ENCODE data around the gene GALNTL6.
"Not testable (repeated sequence)": the region's sequence is repeated elsewhere in the genome, so short reads cannot be mapped to it uniquely, and the experiment has no call there.

The GALNTL6 gene

DNA sequence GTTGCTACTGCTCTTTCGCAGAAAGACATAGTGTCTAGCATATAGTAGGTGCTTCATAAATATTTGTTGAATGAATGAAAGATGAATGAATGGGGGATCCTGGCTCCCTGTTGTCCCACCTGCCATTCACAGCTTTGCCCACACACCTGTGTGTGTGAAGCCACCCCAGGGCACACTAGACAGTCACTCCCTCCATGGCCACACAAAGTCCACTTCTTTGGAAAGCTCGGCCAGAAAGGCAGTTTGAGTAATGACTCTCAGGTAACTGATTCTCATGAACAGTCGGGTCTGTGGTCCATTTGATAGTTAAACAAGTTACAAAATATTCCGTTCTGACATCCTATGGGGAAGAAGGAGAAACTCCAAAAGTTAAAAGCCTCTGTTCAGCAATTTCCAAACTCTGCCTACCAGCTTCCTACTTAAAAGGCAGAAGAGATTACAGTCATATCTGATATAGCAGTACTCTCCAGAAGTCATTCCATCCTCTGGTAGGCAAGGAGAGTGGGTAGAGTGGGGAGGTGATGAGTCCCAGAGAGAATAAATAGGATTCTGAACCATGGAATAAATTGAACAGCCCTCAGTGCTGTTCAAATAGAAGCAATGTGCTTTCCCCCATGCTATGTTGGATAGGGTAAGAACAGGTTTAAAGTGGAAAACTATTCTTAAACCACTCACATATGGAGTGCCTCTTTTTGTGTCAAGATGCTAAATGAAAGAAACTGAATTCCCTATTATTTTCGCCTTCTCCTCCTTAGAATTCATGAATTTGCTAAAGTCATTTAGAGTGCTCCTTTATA is 1150.5 kb downstream of the GALNTL6 start:
- no peak for DNase-seq (ENCODE audit: low read depth in 2 of 2, low spot score in 1 of 2)

- DNase-seq (ENCODE audit: low read depth in 2 of 2, low spot score in 1 of 2), result not testable (repeated sequence)
These were observed 1157.0 kb downstream of the GALNTL6 start for GRCh38 chr4:172970189-172970588.

DNA sequence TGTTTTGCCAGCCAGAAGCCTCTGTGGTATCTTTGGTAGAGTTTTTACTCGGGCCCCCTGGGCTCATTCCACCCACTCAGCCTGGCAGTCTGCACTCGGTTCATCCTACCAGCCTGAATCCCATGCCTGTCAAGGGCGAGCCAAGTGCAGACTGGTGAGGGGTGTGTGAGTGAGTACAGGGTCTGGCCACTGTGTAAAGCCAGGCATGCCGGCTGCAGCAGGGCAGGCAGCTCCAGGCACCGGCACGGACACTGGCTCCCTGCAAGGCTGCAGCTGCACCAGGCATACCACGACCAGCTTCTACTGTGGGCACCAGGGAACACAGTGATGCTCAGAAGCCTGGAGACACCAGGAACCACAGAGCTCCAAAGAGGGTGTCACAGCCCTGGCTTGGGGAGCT is 1161.4 kb downstream of the GALNTL6 start:
- DNase-seq (ENCODE audit: low read depth in 2 of 2, low spot score in 1 of 2), result no peak

- no peak for DNase-seq (ENCODE audit: low read depth in 2 of 2, low spot score in 1 of 2)
These were observed 1162.5 kb downstream of the GALNTL6 start for GRCh38 chr4:172975651-172976229.

DNA sequence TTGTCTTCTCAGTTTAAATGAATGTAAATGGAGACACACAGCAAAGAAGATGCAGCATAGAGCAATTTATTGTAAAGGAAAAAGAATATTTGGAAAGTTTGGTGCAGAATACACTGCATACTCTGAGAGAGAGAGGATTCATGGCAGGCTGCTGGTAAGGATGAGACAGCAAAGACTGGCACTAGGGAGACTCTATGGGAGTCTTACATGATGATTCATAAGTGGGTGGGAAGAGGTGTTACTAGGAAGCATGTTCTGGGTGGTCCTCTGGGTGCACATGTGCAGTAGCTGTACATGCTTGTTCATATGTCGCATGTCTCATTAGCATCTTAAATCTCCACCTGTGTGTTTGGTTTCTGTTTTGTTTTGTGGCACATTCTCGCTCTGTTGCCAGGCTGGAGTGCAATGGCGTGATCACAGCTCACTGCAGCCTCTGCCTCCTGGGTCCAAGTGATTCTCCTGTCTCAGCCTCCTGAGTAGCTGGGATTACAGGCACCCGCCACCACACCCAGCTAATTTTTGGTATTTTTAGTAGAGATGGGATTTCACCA is 1164.4 kb downstream of the GALNTL6 start:
- DNase-seq (ENCODE audit: low read depth in 2 of 2, low spot score in 1 of 2), result not testable (repeated sequence)

- no peak for DNase-seq (ENCODE audit: low read depth in 2 of 2, low spot score in 1 of 2)
These were observed 1165.6 kb downstream of the GALNTL6 start for GRCh38 chr4:172978848-172979247.

DNA sequence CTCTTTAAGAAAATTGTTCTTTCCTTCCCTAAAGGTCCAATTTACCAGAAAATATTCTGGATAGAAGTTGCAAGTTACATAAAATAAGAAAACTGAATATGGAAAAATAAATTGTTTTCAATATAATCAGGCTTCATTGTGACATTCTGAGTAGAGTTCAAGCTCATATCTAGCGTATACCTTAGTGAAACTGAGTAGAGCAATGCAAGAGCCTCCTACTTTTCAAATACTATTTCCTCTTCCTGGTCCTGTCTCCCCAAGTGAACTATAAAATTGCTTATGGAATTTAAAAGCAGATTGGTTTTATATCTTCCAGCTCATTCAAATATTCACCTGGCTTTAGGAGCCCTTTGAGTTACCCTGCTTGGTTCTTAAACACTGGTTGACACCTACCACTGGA is 1166.1 kb downstream of the GALNTL6 start:
- DNase-seq (ENCODE audit: low read depth in 2 of 2, low spot score in 1 of 2), result no peak

DNA sequence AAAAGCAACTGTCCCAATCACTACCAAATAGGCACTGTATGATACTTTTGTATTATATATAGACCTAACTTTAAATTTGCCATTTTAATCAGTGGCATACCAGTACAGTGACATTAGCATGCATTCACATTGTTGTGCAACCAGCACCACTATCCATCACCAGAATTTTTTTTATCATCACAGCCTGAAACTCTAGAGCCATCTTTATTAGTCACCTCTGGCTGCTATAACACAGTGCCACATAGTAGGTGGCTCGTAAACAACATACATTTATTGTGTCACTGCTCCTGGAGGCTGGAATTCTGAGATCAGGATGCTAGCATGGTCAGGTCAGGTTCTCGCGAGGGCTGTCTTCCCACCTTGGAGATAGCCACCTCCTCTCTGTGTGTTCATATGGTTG is 1167.0 kb downstream of the GALNTL6 start:
- DNase-seq (ENCODE audit: low read depth in 2 of 2, low spot score in 1 of 2), result no peak

- no peak for DNase-seq (ENCODE audit: low read depth in 2 of 2, low spot score in 1 of 2)
These were observed 1169.0 kb downstream of the GALNTL6 start for GRCh38 chr4:172982151-172982590.

- no peak for DNase-seq (ENCODE audit: low read depth in 2 of 2, low spot score in 1 of 2)
These were observed 1169.8 kb downstream of the GALNTL6 start for GRCh38 chr4:172983014-172983413.

DNA sequence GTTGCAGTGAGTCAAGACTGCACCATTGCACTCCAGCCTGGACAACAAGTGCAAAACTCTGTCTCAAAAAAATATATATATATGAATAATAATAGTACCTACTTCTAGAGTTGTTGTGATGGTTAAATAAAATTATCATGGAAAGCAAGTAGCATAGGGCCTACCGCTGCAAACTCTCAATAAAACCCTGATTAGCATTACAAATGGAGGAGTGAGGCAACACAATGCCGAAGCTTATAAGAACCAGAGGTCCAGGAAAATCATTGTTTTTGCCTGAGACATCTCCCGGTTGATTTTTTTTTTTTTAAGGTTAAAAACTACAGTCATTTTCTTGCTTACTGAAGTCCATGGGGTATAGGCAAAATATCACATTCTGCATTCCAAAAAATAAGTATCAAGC is 1170.4 kb downstream of the GALNTL6 start:
- DNase-seq (ENCODE audit: low read depth in 2 of 2, low spot score in 1 of 2), result no peak

DNA sequence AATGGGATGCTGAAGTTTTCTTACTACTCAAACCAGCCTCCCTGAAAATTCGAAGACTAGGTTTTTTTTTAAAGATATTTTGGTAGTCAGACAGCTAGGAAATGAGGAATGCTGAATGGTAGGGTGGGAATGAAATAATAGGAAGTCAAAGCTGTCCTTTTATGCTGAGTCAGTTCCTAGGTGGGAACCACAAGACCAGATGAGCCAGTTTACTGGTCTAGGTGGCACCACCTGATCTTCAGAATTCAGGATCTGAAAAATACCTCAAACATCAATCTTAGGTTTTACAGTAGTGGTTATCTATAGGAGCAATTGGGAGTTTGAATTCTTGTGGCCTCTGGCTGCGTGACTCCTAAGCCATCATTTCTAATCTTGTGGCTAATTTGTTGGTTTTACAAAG is 1172.3 kb downstream of the GALNTL6 start:
- no peak for DNase-seq (ENCODE audit: low read depth in 2 of 2, low spot score in 1 of 2)

- no peak for DNase-seq (ENCODE audit: low read depth in 2 of 2, low spot score in 1 of 2)
These were observed 1172.9 kb downstream of the GALNTL6 start for GRCh38 chr4:172986114-172986513.

- no peak for DNase-seq (ENCODE audit: low read depth in 2 of 2, low spot score in 1 of 2)
These were observed 1177.0 kb downstream of the GALNTL6 start for GRCh38 chr4:172989984-172990820.

DNA sequence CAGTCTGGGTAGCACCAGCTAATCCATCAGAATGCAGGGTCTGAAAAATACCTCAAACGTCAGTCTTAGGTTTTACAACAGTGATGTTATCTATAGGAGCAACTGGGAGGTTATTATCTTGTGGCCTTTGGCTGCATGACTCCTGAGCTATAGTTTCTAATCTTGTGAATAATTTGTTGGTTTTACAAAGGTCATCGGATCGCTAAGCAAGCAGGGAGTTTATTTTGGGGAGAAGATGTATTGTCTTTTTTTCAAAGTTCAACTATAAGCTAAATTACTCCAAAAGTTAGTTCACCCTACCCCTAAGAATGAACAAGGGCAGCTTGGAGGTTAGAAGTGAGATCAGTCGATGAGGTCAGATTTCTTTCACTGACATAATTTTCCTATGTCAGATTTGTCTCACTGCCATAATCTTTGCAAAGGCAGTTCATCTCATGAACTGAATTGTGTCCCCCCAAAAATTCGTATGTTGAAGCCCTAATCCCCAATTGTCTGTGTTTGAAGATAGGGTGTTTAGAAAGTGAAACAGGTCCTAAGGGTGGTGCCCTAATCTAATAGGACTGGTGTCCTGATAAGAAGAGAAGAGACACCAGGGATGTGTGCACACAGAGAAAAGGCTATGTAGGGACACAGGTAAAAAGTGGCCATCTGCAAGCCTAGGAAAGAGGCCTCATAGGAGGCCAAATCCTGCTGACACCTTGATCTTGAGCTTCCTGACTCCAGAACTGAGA is 1179.6 kb downstream of the GALNTL6 start:
- no peak for DNase-seq (ENCODE audit: low read depth in 2 of 2, low spot score in 1 of 2)

DNA sequence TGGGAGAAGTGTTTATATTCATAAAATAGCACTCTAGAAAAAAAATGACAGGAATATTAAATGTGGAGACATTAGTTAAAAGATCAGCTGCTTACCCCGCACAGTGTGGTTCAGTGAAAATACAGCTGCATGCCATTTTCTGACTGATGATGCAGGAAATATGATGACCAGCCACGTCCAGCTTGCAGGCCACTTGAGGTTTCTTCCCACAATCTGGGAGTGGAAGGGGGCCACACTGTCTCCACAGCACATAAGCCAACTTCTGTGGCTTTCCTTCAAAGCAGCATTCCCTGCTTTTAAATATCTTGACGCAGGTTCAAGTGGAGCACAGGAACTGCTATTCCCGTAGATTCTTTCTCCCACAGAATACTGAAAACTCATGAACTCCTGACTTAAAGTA is 1182.0 kb downstream of the GALNTL6 start:
- no peak for DNase-seq (ENCODE audit: low read depth in 2 of 2, low spot score in 1 of 2)

GRCh38 chr4:172995704-172996103 is 1182.5 kb downstream of the GALNTL6 start:
- DNase-seq (ENCODE audit: low read depth in 2 of 2, low spot score in 1 of 2), result no peak

GRCh38 chr4:172996571-172997216 is 1183.5 kb downstream of the GALNTL6 start:
- DNase-seq (ENCODE audit: low read depth in 2 of 2, low spot score in 1 of 2), result no peak

DNA sequence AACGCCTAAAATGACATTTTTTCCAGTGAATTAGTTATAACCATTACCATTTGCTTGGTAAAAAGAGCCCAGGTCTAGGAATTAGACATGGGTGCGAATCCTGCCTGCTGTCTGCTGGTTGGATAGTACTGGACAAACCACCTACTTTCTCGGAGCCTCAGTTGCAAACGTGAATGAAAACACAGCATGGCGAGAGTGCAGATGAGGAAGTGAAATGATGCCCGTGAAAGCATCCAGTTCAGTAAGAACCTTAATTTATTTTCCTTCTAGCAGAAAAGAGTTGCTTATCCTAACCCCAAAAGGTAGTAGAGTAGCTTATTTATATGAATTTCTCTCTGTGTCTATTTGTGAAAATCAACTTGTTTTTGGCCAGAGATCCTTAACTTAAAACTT is 1184.0 kb downstream of the GALNTL6 start:
- no peak for DNase-seq (ENCODE audit: low read depth in 2 of 2, low spot score in 1 of 2)

- DNase-seq (ENCODE audit: low read depth in 2 of 2, low spot score in 1 of 2), result no peak
These were observed 1184.7 kb downstream of the GALNTL6 start for GRCh38 chr4:172997856-172998255.
